Measurements from ENCODE around the gene ADARB1.

ADARB1 gene

GRCh38 chr21:45054927-45055612, 19.3 kb upstream of the ADARB1 start:
- TF ChIP-seq Cebpa-rat (IDR thresholded peaks at IDR 0.05) = no peak
- peaks cover 0 to 22% (median 0%) of the 10 kb centered on the region in 11 experiments; a peak in 4 of 22 replicates for H3K27me3 ChIP-seq
- no peaks in the 10 kb centered on the region for H4K20me1 ChIP-seq
- H3K4me2 ChIP-seq = peak overlapping the region; percentile 10 to 86 (median 76); a peak in 21 of 22 replicates
- no peaks in the 10 kb centered on the region for H3K36me3 ChIP-seq
- no peak overlapping the region for H3K27ac ChIP-seq
- no peak overlapping the region for H3K4me3 ChIP-seq
- no peaks in the 10 kb centered on the region for H3K9me3 ChIP-seq (replicated peaks in 1 of 11)
- peaks cover 15 to 42% (median 32%) of the 10 kb centered on the region in 10 experiments; a peak in 19 of 20 replicates for H3K4me1 ChIP-seq
- no peak overlapping the region for H3K9ac ChIP-seq

- peak overlapping the region in 2 of 11 experiments; percentile 3 to 6; a peak in 2 of 22 replicates for H3K9ac ChIP-seq
- H3K27ac ChIP-seq = 0 out of 22 replicates have a peak overlapping the region, but pooled peaks of 1 of the 11 experiments have one; percentile 8
- H3K9me3 ChIP-seq (replicated peaks in 1 of 11) = no peaks in the 10 kb centered on the region
- H3K4me1 ChIP-seq = peaks cover 15 to 42% (median 32%) of the 10 kb centered on the region in 10 experiments; a peak in 19 of 20 replicates
- no peak for TF ChIP-seq Cebpa-rat (IDR thresholded peaks at IDR 0.05)
- H3K36me3 ChIP-seq = no peaks in the 10 kb centered on the region
- peak overlapping the region in 1 of 10 experiments; percentile 18; a peak in 1 of 20 replicates for H3K4me3 ChIP-seq
- no peaks in the 10 kb centered on the region for H4K20me1 ChIP-seq
- peak overlapping the region; percentile 66 to 86 (median 76) for H3K4me2 ChIP-seq
- H3K27me3 ChIP-seq = peaks cover 0 to 22% (median 0%) of the 10 kb centered on the region in 11 experiments; a peak in 4 of 22 replicates
Observed at GRCh38 chr21:45055861-45056260, 18.5 kb upstream of the ADARB1 start.

GRCh38 chr21:45056296-45056904, 18.0 kb upstream of the ADARB1 start:
- H3K4me1 ChIP-seq = peaks cover 15 to 42% (median 32%) of the 10 kb centered on the region in 10 experiments; a peak in 19 of 20 replicates
- peak overlapping the region; percentile 66 to 86 (median 76); a peak in 21 of 22 replicates for H3K4me2 ChIP-seq
- no peaks in the 10 kb centered on the region for H3K9me3 ChIP-seq (replicated peaks in 1 of 11)
- 0 out of 22 replicates have a peak overlapping the region, but pooled peaks of 1 of the 11 experiments have one; percentile 8 for H3K27ac ChIP-seq
- no peaks in the 10 kb centered on the region for H3K36me3 ChIP-seq
- H3K27me3 ChIP-seq = peaks cover 0 to 22% (median 0%) of the 10 kb centered on the region in 11 experiments; a peak in 4 of 22 replicates
- H4K20me1 ChIP-seq = no peaks in the 10 kb centered on the region
- H3K4me3 ChIP-seq = no peak overlapping the region
- no peak for TF ChIP-seq Cebpa-rat (IDR thresholded peaks at IDR 0.05)
- peak overlapping the region in 2 of 11 experiments; percentile 3 to 6; a peak in 2 of 22 replicates for H3K9ac ChIP-seq

GRCh38 chr21:45056917-45057560, 17.3 kb upstream of the ADARB1 start:
- Histone ChIP-seq H3K9ac (no peak overlapping the region), H3K36me3 (no peaks in the 10 kb centered on the region)

DNA sequence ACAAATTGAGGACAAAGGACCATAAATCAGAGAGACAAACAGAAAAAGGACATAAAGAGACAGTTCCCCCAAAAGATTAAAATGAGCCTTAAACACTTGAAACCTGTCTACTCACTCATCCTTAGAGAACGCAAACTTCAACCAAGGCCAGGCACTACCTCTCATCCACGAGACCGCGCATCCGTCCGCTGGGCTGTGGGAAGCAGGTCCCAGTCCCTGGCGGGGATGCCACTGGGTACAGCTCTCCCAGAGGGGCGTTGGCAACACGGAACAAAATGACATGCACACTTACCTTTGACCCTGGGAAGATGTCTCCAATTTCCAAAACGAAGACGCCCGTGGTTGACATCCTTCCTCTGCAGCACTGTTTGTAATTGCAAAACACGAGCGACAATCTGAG, 16.5 kb upstream of the ADARB1 start:
- no peak for TF ChIP-seq Cebpa-rat (IDR thresholded peaks at IDR 0.05)
- no peaks in the 10 kb centered on the region for H3K36me3 ChIP-seq
- H3K4me2 ChIP-seq = no peak overlapping the region; a peak in 1 of 22 replicates
- no peaks in the 10 kb centered on the region for H4K20me1 ChIP-seq
- peaks cover 0 to 10% (median under 1%) of the 10 kb centered on the region in 11 experiments; a peak in 9 of 22 replicates for H3K9me3 ChIP-seq (replicated peaks in 1 of 11)
- peaks cover 0 to 22% (median 0%) of the 10 kb centered on the region in 11 experiments; a peak in 4 of 22 replicates for H3K27me3 ChIP-seq
- no peak overlapping the region for H3K4me3 ChIP-seq
- H3K9ac ChIP-seq = no peak overlapping the region
- no peak overlapping the region for H3K27ac ChIP-seq
- H3K4me1 ChIP-seq = peaks cover 15 to 39% (median 32%) of the 10 kb centered on the region in 10 experiments; a peak in 19 of 20 replicates

More at GRCh38 chr21:45056917-45057560, 17.3 kb upstream of the ADARB1 start:
- Histone ChIP-seq H3K4me2 (peak overlapping the region in 9 of 11 experiments; percentile 68 to 86 (median 78); a peak in 17 of 22 replicates), H4K20me1 (no peaks in the 10 kb centered on the region), H3K4me3 (no peak overlapping the region), H3K27me3 (peaks cover 0 to 22% (median 0%) of the 10 kb centered on the region in 11 experiments; a peak in 4 of 22 replicates), H3K4me1 (peaks cover 15 to 39% (median 32%) of the 10 kb centered on the region in 10 experiments; a peak in 19 of 20 replicates), H3K27ac (no peak overlapping the region), H3K9me3 (replicated peaks in 1 of 11) (peaks cover 0 to 2% (median 0%) of the 10 kb centered on the region in 11 experiments; a peak in 1 of 22 replicates)
- TF ChIP-seq Cebpa-rat (IDR thresholded peaks at IDR 0.05) = no peak

DNA sequence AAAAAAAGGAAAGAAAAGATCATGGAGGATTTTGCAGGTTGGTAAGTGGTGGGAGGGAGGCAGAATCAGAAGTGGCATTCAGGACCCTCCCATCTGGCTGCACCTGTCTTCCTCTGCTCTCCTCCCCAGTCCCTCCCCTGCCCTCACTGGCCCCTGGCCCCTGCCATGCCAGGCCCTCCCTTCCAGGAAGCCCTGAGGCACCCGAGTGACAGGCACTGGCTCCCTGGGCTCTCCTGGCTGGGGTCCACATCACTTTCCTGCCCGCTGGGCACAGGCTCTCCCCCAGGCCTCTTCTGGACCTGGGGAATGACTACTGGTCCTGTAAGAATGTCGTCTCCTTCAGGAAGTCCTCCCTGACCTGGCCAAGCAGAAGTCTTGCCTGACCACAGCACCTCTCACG, 15.3 kb upstream of the ADARB1 start:
- Histone ChIP-seq H3K36me3 (no peaks in the 10 kb centered on the region), H3K27ac (no peak overlapping the region), H3K4me1 (peaks cover 15 to 45% (median 32%) of the 10 kb centered on the region in 10 experiments; a peak in 19 of 20 replicates), H3K9me3 (replicated peaks in 1 of 11) (peaks cover 0 to 21% (median 9%) of the 10 kb centered on the region in 11 experiments; a peak in 14 of 22 replicates), H3K4me2 (no peak overlapping the region), H3K27me3 (peaks cover 0 to 21% (median 0%) of the 10 kb centered on the region in 11 experiments; a peak in 4 of 22 replicates), H3K4me3 (no peak overlapping the region), H3K9ac (no peak overlapping the region), H4K20me1 (no peaks in the 10 kb centered on the region)
- no peak for TF ChIP-seq Cebpa-rat (IDR thresholded peaks at IDR 0.05)

DNA sequence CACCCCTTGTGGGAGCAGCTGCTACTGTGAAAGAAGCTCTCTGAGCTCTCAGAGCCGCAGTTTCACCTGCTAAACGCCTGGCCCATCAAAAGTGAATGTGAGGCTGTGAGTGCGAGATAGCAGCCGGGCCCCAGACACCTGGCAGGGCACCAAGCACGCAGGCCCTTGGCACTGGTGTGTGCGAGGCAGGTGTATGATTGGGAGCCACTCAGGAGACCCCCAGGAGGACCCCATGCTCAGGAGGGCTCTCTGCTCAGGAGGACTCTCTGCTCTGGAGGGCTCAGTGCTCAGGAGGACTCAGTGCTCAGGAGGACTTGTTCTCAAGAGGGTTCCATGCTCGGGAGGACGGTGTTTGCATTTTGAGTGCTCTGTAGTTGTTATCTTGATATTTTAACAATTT, 14.3 kb upstream of the ADARB1 start:
- no peak overlapping the region for H3K9ac ChIP-seq
- no peak overlapping the region for H3K27ac ChIP-seq

DNA sequence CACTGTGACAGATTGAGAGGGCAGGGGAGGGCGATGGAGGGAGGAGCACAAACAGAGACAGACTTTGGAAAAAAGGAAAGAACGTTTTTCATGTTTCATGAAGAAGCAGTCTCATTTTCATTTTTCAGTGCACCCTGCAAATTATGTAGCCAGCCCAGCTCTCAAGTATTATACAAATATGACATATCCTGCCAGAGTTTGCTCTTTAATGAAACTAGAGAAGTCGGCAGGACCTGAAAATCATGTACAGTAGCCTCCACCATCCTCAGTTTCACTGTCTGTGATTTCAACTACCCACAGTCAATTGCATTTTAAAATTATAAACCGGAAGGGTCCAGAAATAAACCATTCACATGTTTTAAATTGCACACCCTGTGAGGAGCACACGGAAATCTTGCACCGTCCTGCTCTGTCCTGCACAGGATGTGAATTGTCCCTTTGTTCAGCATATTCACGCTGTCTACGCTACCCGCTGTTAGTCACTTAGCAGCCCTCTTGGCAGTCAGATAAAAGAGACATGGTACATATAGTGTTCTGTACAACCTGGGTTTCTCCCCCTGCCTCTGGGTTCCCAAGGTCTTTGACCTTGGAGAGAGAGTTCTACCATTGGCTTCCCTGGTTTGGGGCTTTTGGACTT, 13.6 kb upstream of the ADARB1 start:
- peaks cover 0 to 21% (median 9%) of the 10 kb centered on the region in 11 experiments; a peak in 14 of 22 replicates for H3K9me3 ChIP-seq (replicated peaks in 1 of 11)
- no peaks in the 10 kb centered on the region for H3K36me3 ChIP-seq
- no peak overlapping the region for H3K4me2 ChIP-seq
- no peaks in the 10 kb centered on the region for H4K20me1 ChIP-seq
- H3K27ac ChIP-seq = no peak overlapping the region
- no peak for TF ChIP-seq Cebpa-rat (IDR thresholded peaks at IDR 0.05)
- H3K27me3 ChIP-seq = peaks cover 0 to 15% (median 0%) of the 10 kb centered on the region in 11 experiments; a peak in 4 of 22 replicates
- no peak overlapping the region for H3K9ac ChIP-seq
- no peak overlapping the region for H3K4me3 ChIP-seq
- H3K4me1 ChIP-seq = peaks cover 8 to 30% (median 19%) of the 10 kb centered on the region in 10 experiments; a peak in 19 of 20 replicates

More for the DNA sequence above, 14.3 kb upstream of the ADARB1 start:
- no peak; a peak in 1 of 22 replicates for TF ChIP-seq Cebpa-rat (IDR thresholded peaks at IDR 0.05)
- Histone ChIP-seq H3K27me3 (peaks cover 0 to 16% (median 0%) of the 10 kb centered on the region in 11 experiments; a peak in 4 of 22 replicates), H4K20me1 (no peaks in the 10 kb centered on the region), H3K9me3 (replicated peaks in 1 of 11) (peaks cover 0 to 21% (median 9%) of the 10 kb centered on the region in 11 experiments; a peak in 14 of 22 replicates), H3K4me3 (no peak overlapping the region), H3K4me1 (peaks cover 14 to 37% (median 26%) of the 10 kb centered on the region in 10 experiments; a peak in 19 of 20 replicates), H3K36me3 (no peaks in the 10 kb centered on the region), H3K4me2 (no peak overlapping the region)

All from BLaER1 treated with 17β-estradiol and CSF1 and Interleukin-3, amounts not matched to agents 10 nM and 100 nM (cell line).